ENCODE measurements around the gene SMAGP.
"Not testable (repeated sequence)": the region's sequence is repeated elsewhere in the genome, so short reads cannot be mapped to it uniquely, and the experiment has no call there.

The SMAGP gene

GRCh38 chr12:51219857-51220256 is 50.4 kb downstream of the SMAGP start:
- DNase-seq = not testable (repeated sequence)

- no peak for DNase-seq
These were observed 50.9 kb downstream of the SMAGP start for GRCh38 chr12:51219322-51219721.

GRCh38 chr12:51218607-51219161 is 51.5 kb downstream of the SMAGP start:
- DNase-seq = no peak

GRCh38 chr12:51217968-51218606 is 52.1 kb downstream of the SMAGP start, which contains the start of gene POU6F1:
Gene POU6F1, minus strand, starts transcription at chr12:51218062. Its CDS starts 11,226 bp downstream, at chr12:51206836.
- DNase-seq = peak; percentile 63

- peak; percentile 51 for DNase-seq
These were observed 52.9 kb downstream of the SMAGP start for GRCh38 chr12:51217133-51217967.

GRCh38 chr12:51216642-51217041 is 53.6 kb downstream of the SMAGP start:
- no peak for DNase-seq

- DNase-seq = no peak
These were observed 55.3 kb downstream of the SMAGP start for GRCh38 chr12:51214895-51215294.

- DNase-seq = no peak
These were observed 59.4 kb downstream of the SMAGP start for GRCh38 chr12:51210690-51211395.

- no peak for DNase-seq
These were observed 61.0 kb downstream of the SMAGP start for GRCh38 chr12:51209259-51209658.

- no peak for DNase-seq
These were observed 62.1 kb downstream of the SMAGP start for GRCh38 chr12:51208016-51208660.

GRCh38 chr12:51205350-51205749 is 64.9 kb downstream of the SMAGP start:
- no peak for DNase-seq

- no peak for DNase-seq
These were observed 67.5 kb downstream of the SMAGP start for GRCh38 chr12:51202718-51203117.

GRCh38 chr12:51200806-51201205 is 69.4 kb downstream of the SMAGP start:
- DNase-seq = no peak

- no peak for DNase-seq
These were observed 70.1 kb downstream of the SMAGP start for GRCh38 chr12:51200156-51200555.

GRCh38 chr12:51199366-51199945 is 70.8 kb downstream of the SMAGP start:
- DNase-seq = no peak

GRCh38 chr12:51198568-51199365 is 71.4 kb downstream of the SMAGP start:
- DNase-seq = no peak

GRCh38 chr12:51197736-51198567 is 72.3 kb downstream of the SMAGP start:
- no peak for DNase-seq

- no peak for DNase-seq
These were observed 73.7 kb downstream of the SMAGP start for GRCh38 chr12:51196547-51196946.

GRCh38 chr12:51195841-51196240 is 74.4 kb downstream of the SMAGP start:
- DNase-seq = no peak
